ENCODE results near the gene ENDOG.

DNA sequence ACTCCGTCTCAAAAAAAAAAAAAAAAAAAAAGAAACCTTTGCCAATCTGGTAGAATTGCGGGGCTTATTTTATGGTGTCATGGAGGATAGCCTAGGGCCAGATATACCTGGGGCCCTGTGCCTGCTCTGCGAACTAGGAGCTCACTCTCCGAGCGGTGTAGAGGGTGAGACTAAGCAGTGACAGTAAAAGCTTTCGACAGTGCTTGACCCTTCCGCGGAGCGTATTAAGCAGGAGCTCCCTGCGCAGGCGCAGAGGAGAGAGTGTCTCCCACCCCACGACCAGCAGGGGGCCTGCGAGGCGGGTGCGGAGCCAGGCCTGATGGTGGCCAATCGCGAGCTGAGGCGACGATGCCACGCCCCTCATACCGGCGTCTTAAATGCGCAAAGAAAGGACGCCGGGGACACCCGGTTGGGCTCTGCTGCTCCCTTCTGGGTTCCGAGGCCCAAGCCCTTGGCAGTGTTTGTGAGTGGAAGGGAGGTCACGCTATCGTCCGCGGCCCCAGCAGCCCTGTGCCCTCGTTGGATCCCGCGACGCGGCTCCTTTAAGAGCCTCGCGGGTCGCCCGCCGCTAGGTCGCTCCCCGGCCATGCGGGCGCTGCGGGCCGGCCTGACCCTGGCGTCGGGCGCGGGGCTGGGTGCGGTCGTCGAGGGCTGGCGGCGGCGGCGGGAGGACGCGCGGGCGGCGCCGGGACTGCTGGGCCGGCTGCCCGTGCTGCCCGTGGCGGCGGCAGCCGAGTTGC lies at the start of gene ENDOG:
- TF ChIP-seq POLR2A (IDR thresholded peaks at IDR 0.05; ENCODE audit: low read depth, low read length) (peak; percentile 72; the same call in 1 of the 2 replicates), POLR2AphosphoS5 (IDR thresholded peaks at IDR 0.05; ENCODE audit: low read depth, low read length) (peak; percentile 73), TAF1 (IDR thresholded peaks at IDR 0.05; ENCODE audit: borderline replicate concordance, low read depth, low read length) (peak; percentile 59; the same call in 1 of the 2 replicates)

All from GM12892 (cell line).